K562 (cell line): ENCODE measurements around the gene ANKRD1. TPM values are rescaled to one million over a fixed set of nuclear protein-coding genes. Genes with fewer than 3 reads are reported as not detected.

ENCODE experiments used
- ATAC-seq: fragments of 200-7000 bp; cut with Tn5 transposase; 3 replicates; pipeline ENCODE4 v1.9.1; 2020; ENCODE audit warnings: moderate library complexity
- BruUV-seq: library from RNA; stranded (reverse); fragments of 400-500 nt; replicated peaks from 2 replicates; lab custom pipeline; 2021; lab: Mats Ljungman, UMichigan
- CTCF ChIA-PET: fragments of 300-600 bp; formaldehyde crosslinking; extraction: SDS; loops from one replicate; lab custom pipeline; 2021; ENCODE audit warnings: low intra/inter-chr PET ratio; lab: Yijun Ruan, JAX
- POLR2A ChIA-PET: fragments of 300-600, 350-650 bp; sonication (Branson Sonifier 250); formaldehyde crosslinking; extraction: SDS; loops from one replicate; lab custom pipeline; 2021; ENCODE audit warnings: antibody characterized with exemption, inconsistent platforms; lab: Yijun Ruan, JAX
- DNase-seq, 4 experiments: peaks; one replicate each; pipeline versions ENCODE4 v3.0.0 to v3.0.0-alpha.2; 2011 to 2018; ENCODE audit warnings: low spot score in 3 of 4, mixed read lengths in 3 of 4; ENCODE audit errors: extremely low read depth in 1 of 4
- FAIRE-seq: peaks from 2 replicates; lab custom pipeline; 2011; peaks lifted over from hg19 to GRCh38; lab: Jason Lieb, UNC
- H2AFZ ChIP-seq: 2 replicates; pipeline ENCODE4 v1.6.0; 2011; ENCODE audit warnings: low read depth, low read length, control low read depth, inconsistent platforms
- H3K27ac ChIP-seq: fragments of 200-600 bp; 3 replicates; pipeline ENCODE4 v1.8.0; 2011; ENCODE audit warnings: low read depth, mild to moderate bottlenecking, control low read depth, inconsistent platforms, low read length, moderate library complexity, mixed read lengths; ENCODE audit errors: extremely low read depth
- H3K27me3 ChIP-seq, 2 experiments: fragments of 300-600 bp in 1 of 2; 2 replicates in 1 of 2; 3 replicates in 1 of 2; pipeline versions ENCODE4 v1.6.0 to v1.8.0; 2011; ENCODE audit warnings: inconsistent platforms in 2 of 2, low read length in 2 of 2, mild to moderate bottlenecking in 1 of 2, mixed read lengths in 1 of 2, moderate library complexity in 1 of 2; ENCODE audit not compliant: control insufficient read depth in 2 of 2, insufficient read depth in 2 of 2
- H3K36me3 ChIP-seq: fragments of 300-600 bp; 3 replicates; pipeline ENCODE4 v1.8.0; 2011; ENCODE audit warnings: mild to moderate bottlenecking, low read length, inconsistent platforms; ENCODE audit not compliant: control insufficient read depth, insufficient read depth
- H3K4me1 ChIP-seq, 2 experiments: fragments of 200-600 bp in 1 of 2; replicated peaks in 1 of 2; 2 replicates in 1 of 2; 3 replicates in 1 of 2; pipeline versions ENCODE4 v1.5.1 to v1.8.0; 2011; ENCODE audit warnings: inconsistent platforms in 2 of 2, low read length in 2 of 2, mild to moderate bottlenecking in 1 of 2, mixed read lengths in 1 of 2, moderate library complexity in 1 of 2; ENCODE audit not compliant: control insufficient read depth in 2 of 2, insufficient read depth in 2 of 2
- H3K4me2 ChIP-seq: 2 replicates; pipeline ENCODE4 v1.6.1; 2011; ENCODE audit warnings: low read length, control low read depth, inconsistent platforms, mixed read lengths; ENCODE audit not compliant: insufficient read depth
- H3K4me3 ChIP-seq: fragments of 200-600 bp; sonication (generic), shearing (Covaris generic); 2 replicates; pipeline ENCODE4 v1.5.1; 2016; ENCODE audit warnings: control low read depth, inconsistent platforms
- H3K79me2 ChIP-seq: fragments of 200-600 bp; 3 replicates; pipeline ENCODE4 v1.8.0; 2011; ENCODE audit warnings: low read length, inconsistent platforms; ENCODE audit not compliant: control insufficient read depth, insufficient read depth
- H3K9ac ChIP-seq, 2 experiments: 2 replicates each; pipeline versions ENCODE4 v1.6.0 to v1.6.1; 2011; ENCODE audit warnings: low read depth in 2 of 2, low read length in 2 of 2, control low read depth in 1 of 2, inconsistent platforms in 1 of 2, mild to moderate bottlenecking in 1 of 2, mixed read lengths in 1 of 2; ENCODE audit not compliant: insufficient read depth in 1 of 2
- H3K9me1 ChIP-seq: one replicate; pipeline ENCODE4 v1.6.0; 2011; ENCODE audit warnings: inconsistent platforms, mild to moderate bottlenecking, low read length, moderate library complexity; ENCODE audit not compliant: control insufficient read depth, insufficient read depth
- H3K9me3 ChIP-seq: replicated peaks from 2 replicates; pipeline ENCODE4 v1.5.1; 2011; ENCODE audit warnings: low read depth, low read length, inconsistent platforms; ENCODE audit not compliant: control insufficient read depth, insufficient read depth
- H4K20me1 ChIP-seq: replicated peaks from 2 replicates; pipeline ENCODE4 v1.6.1; 2011; ENCODE audit warnings: low read length, inconsistent platforms, mixed read lengths; ENCODE audit not compliant: control insufficient read depth, insufficient read depth
- DMBX1 ChIP-seq: fragments of 250-450 bp; sonication (Bioruptor Pico); IDR thresholded peaks from 2 replicates; pipeline ENCODE4 v1.8.0; 2022; ENCODE audit warnings: inconsistent platforms, mild to moderate bottlenecking, moderate library complexity, borderline replicate concordance
- GTF2E2 ChIP-seq: fragments of 200-800 bp; sonication (Bioruptor generic); IDR thresholded peaks from 2 replicates; pipeline ENCODE4 v1.6.1; 2016; ENCODE audit warnings: missing genetic modification characterization, missing compliant biosample characterization
- MEF2A ChIP-seq: IDR thresholded peaks from 2 replicates; pipeline ENCODE4 v1.6.1; 2011; ENCODE audit warnings: low read depth, mild to moderate bottlenecking, low read length, moderate library complexity; ENCODE audit not compliant: control insufficient read depth
- NELFE ChIP-seq: IDR thresholded peaks from 2 replicates; pipeline ENCODE4 v1.6.1; 2011; ENCODE audit warnings: mild to moderate bottlenecking; ENCODE audit not compliant: insufficient read depth, insufficient read length
- ZBTB11 ChIP-seq, 3 experiments: fragments of 200-800 bp in 1 of 3; fragments of 250-450 bp in 1 of 3; fragments of 450-650 bp in 1 of 3; sonication (Bioruptor Pico) in 1 of 3; sonication (Bioruptor generic) in 1 of 3; formaldehyde crosslinking in 1 of 3; IDR thresholded peaks; 2 replicates each; pipeline versions ENCODE4 v1.6.1 to v1.8.0; 2016 to 2022; ENCODE audit warnings: mild to moderate bottlenecking in 2 of 3, missing genetic modification characterization in 2 of 3, missing compliant biosample characterization in 1 of 3, moderate library complexity in 1 of 3
- WGBS: fragments of 100-300 bp; shearing (Covaris generic); methylation state at CpG from one replicate; pipeline ENCODE4 v1.1.6; 2016; ENCODE audit warnings: low coverage, mixed read lengths; ENCODE audit not compliant: insufficient coverage; ENCODE audit errors: missing lambda C conversion rate; 5-methylcytosine and 5-hydroxymethylcytosine counted together
- in situ Hi-C: fragments of 300-500 bp; cut with MboI; formaldehyde crosslinking; loops from 4 replicates; pipeline ENCODE4 v1.15.0; 2018; ENCODE audit warnings: inconsistent platforms, mixed read lengths
- intact Hi-C: fragments of 100-400 bp; cut with micrococcal nuclease; formaldehyde crosslinking; loops from 2 replicates; pipeline ENCODE4 v1.14.2; 2022
- polyA plus RNA-seq, 8 experiments: library from polyadenylated mRNA; depleted of rRNA in 4 of 8; stranded (reverse) in 5 of 8; unstranded in 3 of 8; fragments of >200 nt; fragmentation: Nextera tagmentation in 2 of 8; fragmentation: Illumina TruSeq in 1 of 8; extraction: Ambion mirVana in 2 of 8; extraction: Trizol in 1 of 8; gene quantifications; 2 replicates each; pipeline versions ENCODE4 v1.2.1 to v1.2.3, GENCODE V29; 2011 to 2014; ENCODE audit warnings: inconsistent platforms in 1 of 8, missing spikeins in 1 of 8
- total RNA-seq, 7 experiments: library from RNA; depleted of rRNA in 6 of 7; stranded (reverse); fragments of >200 nt in 6 of 7; fragmentation: Illumina TruSeq in 2 of 7; extraction: Trizol in 2 of 7; gene quantifications; 2 replicates each; pipeline versions ENCODE4 v1.2.1 to v1.2.3, GENCODE V29; 2011 to 2021; ENCODE audit warnings: low replicate concordance in 1 of 7

The ANKRD1 gene
- total and polyA plus RNA-seq, 9 of the 15 experiments (the other 6 are each of a cell fraction or from before 2014, with no cell fraction given) = not detected

GRCh38 chr10:90927293-90927692, 6.4 kb upstream of the ANKRD1 start:
- Histone ChIP-seq H2AFZ (no peak overlapping the region), H3K79me2 (no peaks in the 10 kb centered on the region), H4K20me1 (no peaks in the 10 kb centered on the region)
- FAIRE-seq (no peak), DNase-seq (no peak)
- POLR2A ChIA-PET = no interaction called here
- in situ Hi-C loops = no loop called here
- TF ChIP-seq GTF2E2 (tag) (no peak), ZBTB11 (CRISPR knock-in tag; IDR thresholded peaks at IDR 0.05) (no peak), MEF2A (no peak), NELFE (no peak), DMBX1 (CRISPR knock-in tag) (no peak)
- TF ChIP-seq, all 486 proteins: peak for 0
- intact Hi-C loops = no loop called here
- ATAC-seq = no peak
- Histone ChIP-seq H3K4me2 (no peak overlapping the region), H3K27ac (no peak overlapping the region), H3K36me3 (no peaks in the 10 kb centered on the region), H3K9ac (no peak overlapping the region), H3K4me1 (no peaks in the 10 kb centered on the region; a peak in 1 of 5 replicates), H3K9me1 (no peaks in the 10 kb centered on the region), H3K4me3 (no peak overlapping the region), H3K27me3 (peaks cover 0 to 5% of the 10 kb centered on the region in 2 experiments; a peak in 2 of 5 replicates), H3K9me3 (no peaks in the 10 kb centered on the region)
- BruUV-seq = no TSS peak
- 0% methylated on average over 2 of the region's 2 CpGs for WGBS
- CTCF ChIA-PET = no interaction called here
